GM12892 (cell line): ENCODE results near the gene GRK7.
"Not testable (repeated sequence)": the region's sequence is repeated elsewhere in the genome, so short reads cannot be mapped to it uniquely, and the experiment has no call there.

Experiments
- POLR2A ChIP-seq: IDR thresholded peaks from 2 replicates; pipeline ENCODE4 v1.6.1; 2011; ENCODE audit warnings: low read depth, low read length, control low read depth
- POLR2AphosphoS5 ChIP-seq: IDR thresholded peaks from 2 replicates; pipeline ENCODE4 v1.6.1; 2011; ENCODE audit warnings: low read depth, low read length, control low read depth

DNA sequence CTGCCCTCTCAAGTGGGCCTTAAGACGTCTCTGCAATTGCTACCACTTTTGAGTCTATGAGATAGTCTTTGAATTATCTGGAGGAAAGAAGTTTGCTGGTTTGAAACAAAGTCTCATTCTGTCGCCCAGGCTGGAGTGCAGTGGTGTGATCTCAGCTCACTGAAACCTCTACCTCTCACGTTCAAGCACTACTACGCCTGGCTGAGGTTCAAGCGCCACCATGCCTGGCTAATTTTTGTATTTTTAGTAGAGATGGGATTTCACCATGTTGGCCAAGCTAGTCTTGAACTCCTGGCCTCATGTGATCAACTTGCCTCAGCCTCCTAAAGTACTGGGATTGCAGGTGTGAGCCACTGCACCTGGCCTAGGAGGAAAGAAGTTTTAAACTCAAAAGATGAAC lies 25.5 kb downstream of the GRK7 start:
- not testable (repeated sequence) for TF ChIP-seq POLR2AphosphoS5, POLR2A
